M059J (cell line): ENCODE data around the gene YBX3. TPM values are rescaled to one million over a fixed set of nuclear protein-coding genes. Genes with fewer than 3 reads are reported as not detected.
"Not testable (repeated sequence)": the region's sequence is repeated elsewhere in the genome, so short reads cannot be mapped to it uniquely, and the experiment has no call there.

Experiments used
- DNase-seq: peaks from one replicate; pipeline ENCODE4 v3.0.0-alpha.2; 2012; ENCODE audit warnings: low read depth
- total RNA-seq: library from RNA; depleted of rRNA; stranded (reverse); fragments of >200 nt; shearing (Covaris generic); gene quantifications from 2 replicates; pipeline ENCODE4 v1.2.3, GENCODE V29; 2014; rRNA removed

Gene YBX3
- 44.7 and 46.6 TPM in 2 replicates for total RNA-seq

- DNase-seq: peak; percentile 78
Observed at GRCh38 chr12:10722905-10723746, at the start of gene YBX3. Gene YBX3 (minus strand): TSS chr12:10723323. CDS start chr12:10723111, 212 bp downstream.

- peak; percentile 41 for DNase-seq
Observed at GRCh38 chr12:10771132-10771733, 48.1 kb upstream of the YBX3 start.

GRCh38 chr12:10759657-10760056, 36.5 kb upstream of the YBX3 start:
- no peak for DNase-seq

- DNase-seq: no peak
Observed at GRCh38 chr12:10756194-10756593, 33.1 kb upstream of the YBX3 start.

- DNase-seq: peak; percentile 73
Observed at GRCh38 chr12:10753059-10753458, 29.9 kb upstream of the YBX3 start.

GRCh38 chr12:10750385-10750727, 27.2 kb upstream of the YBX3 start:
- DNase-seq: no peak

- DNase-seq: peak; percentile 91
Observed at GRCh38 chr12:10749700-10750384, 26.7 kb upstream of the YBX3 start.

GRCh38 chr12:10747730-10748129, 24.6 kb upstream of the YBX3 start:
- no peak for DNase-seq

- DNase-seq: not testable (repeated sequence)
Observed at GRCh38 chr12:10743420-10743819, 20.3 kb upstream of the YBX3 start.

- no peak for DNase-seq
Observed at GRCh38 chr12:10741845-10742244, 18.7 kb upstream of the YBX3 start.

GRCh38 chr12:10740182-10740581, 17.1 kb upstream of the YBX3 start:
- peak; percentile 60 for DNase-seq

GRCh38 chr12:10739157-10740118, 16.3 kb upstream of the YBX3 start:
- peak; percentile 58 for DNase-seq

GRCh38 chr12:10737249-10737648, 14.1 kb upstream of the YBX3 start:
- peak; percentile 30 for DNase-seq

GRCh38 chr12:10736463-10736862, 13.3 kb upstream of the YBX3 start:
- DNase-seq: no peak

GRCh38 chr12:10735428-10735827, 12.3 kb upstream of the YBX3 start:
- no peak for DNase-seq

GRCh38 chr12:10732549-10732948, 9.4 kb upstream of the YBX3 start:
- DNase-seq: no peak

GRCh38 chr12:10732066-10732465, 8.9 kb upstream of the YBX3 start:
- DNase-seq: no peak

- no peak for DNase-seq
Observed at GRCh38 chr12:10730559-10730958, 7.4 kb upstream of the YBX3 start.

- no peak for DNase-seq
Observed at GRCh38 chr12:10728091-10728490, 5.0 kb upstream of the YBX3 start.

- no peak for DNase-seq
Observed at GRCh38 chr12:10726945-10727344, 3.8 kb upstream of the YBX3 start.

- no peak for DNase-seq
Observed at GRCh38 chr12:10725003-10725402, 1.9 kb upstream of the YBX3 start.

- peak; percentile 71 for DNase-seq
Observed at GRCh38 chr12:10722502-10722904, 620 bp downstream of the YBX3 start.
